ENCODE results near the gene INPPL1.

- TF ChIP-seq PKNOX1 (IDR thresholded peaks at IDR 0.05) (no peak), FOXK2 (IDR thresholded peaks at IDR 0.05) (no peak), FOXA1 (IDR thresholded peaks at IDR 0.05) (no peak), ARNT (IDR thresholded peaks at IDR 0.05) (no peak), SP1 (IDR thresholded peaks at IDR 0.05) (no peak), TARDBP (IDR thresholded peaks at IDR 0.05) (no peak), BHLHE40 (IDR thresholded peaks at IDR 0.05; ENCODE audit: borderline replicate concordance) (no peak), LEF1 (IDR thresholded peaks at IDR 0.05; ENCODE audit: borderline replicate concordance) (no peak), L3MBTL2 (conservative IDR thresholded peaks at IDR 0.05) (no peak), SUZ12 (IDR thresholded peaks at IDR 0.05) (no peak), FOXM1 (IDR thresholded peaks at IDR 0.05; ENCODE audit: borderline replicate concordance) (no peak)
Measured at GRCh38 chr11:72254299-72254993, 29.9 kb downstream of the INPPL1 start.

All from HEK293T (cell line).